ENCODE data around the gene RPP25L. TPM values are rescaled to one million over a fixed set of nuclear protein-coding genes. Genes with fewer than 3 reads are reported as not detected.
A peak's percentile ranks its signal among the peaks of the same experiment; 100 is the strongest.

The RPP25L gene
- total RNA-seq, 1 experiment from 2014 or later, result 17.2 TPM

DNA sequence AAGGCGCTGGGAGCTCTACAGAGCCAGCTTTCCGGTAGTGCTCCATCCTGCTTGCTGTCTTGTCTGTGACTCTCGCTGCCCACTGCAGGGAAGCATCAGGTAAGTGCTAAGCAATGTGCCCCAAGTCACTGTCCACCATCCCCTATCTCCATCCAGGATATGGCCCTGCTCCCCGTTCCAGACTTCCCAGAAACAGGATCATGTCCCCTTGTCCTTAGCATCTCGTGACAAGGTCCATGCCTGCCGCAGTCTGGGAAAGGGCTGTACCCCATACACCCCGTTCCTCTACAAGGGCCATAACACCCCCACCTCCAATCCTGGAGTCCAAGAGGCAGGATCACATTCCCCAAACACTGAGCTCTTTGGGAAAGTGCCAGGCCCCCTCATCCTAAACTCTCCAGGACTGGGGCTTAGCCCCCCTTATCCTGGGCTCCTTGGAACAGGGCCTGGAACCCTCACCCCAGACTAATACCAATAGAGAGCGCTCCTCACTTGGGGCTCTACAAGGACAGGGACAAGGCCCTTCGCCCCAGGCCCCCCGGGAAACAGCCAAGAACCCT, 566 bp downstream of the RPP25L start:
- Histone ChIP-seq H4K20me1 (ENCODE audit: control insufficient read depth, insufficient read depth, insufficient read length) (no peaks in the 10 kb centered on the region), H4K91ac (ENCODE audit: insufficient read length, low read depth, low read length) (no peak overlapping the region), H2BK5ac (ENCODE audit: insufficient read length, low read length) (no peak overlapping the region), H3K79me1 (ENCODE audit: insufficient read depth, low read depth, low read length, poor library complexity, severe bottlenecking) (no peaks in the 10 kb centered on the region), H2AK5ac (ENCODE audit: insufficient read length, low read length) (no peak overlapping the region), H3K23me2 (ENCODE audit: insufficient read length, low read depth, low read length, poor library complexity, severe bottlenecking) (peaks cover 14% of the 10 kb centered on the region), H3K79me2 (ENCODE audit: insufficient read depth, low read length) (no peaks in the 10 kb centered on the region), H2BK12ac (ENCODE audit: insufficient read length, low read depth, low read length) (no peak overlapping the region), H2BK120ac (ENCODE audit: low read depth, low read length, poor library complexity, severe bottlenecking) (no peak overlapping the region), H3K4me2 (ENCODE audit: insufficient read depth, insufficient read length, low read length) (peak overlapping the region; percentile 86), H2AFZ (ENCODE audit: low read length) (no peak overlapping the region), H4K5ac (ENCODE audit: insufficient read length, low read depth, low read length) (no peak overlapping the region), H3K27me3 (ENCODE audit: insufficient read depth, low read length) (no peaks in the 10 kb centered on the region), H3K23ac (ENCODE audit: insufficient read length, low read depth, low read length) (no peak overlapping the region), H3K9me3 (ENCODE audit: control insufficient read depth, low read depth, low read length) (no peaks in the 10 kb centered on the region), H3K4me1 (ENCODE audit: insufficient read depth, low read length) (no peaks in the 10 kb centered on the region; the same call in 1 of the 2 replicates), H2BK15ac (ENCODE audit: low read depth, low read length) (no peak overlapping the region), H3K18ac (ENCODE audit: insufficient read length, low read depth, low read length) (peak overlapping the region; percentile 61), H3K4ac (ENCODE audit: low read depth, low read length) (no peak overlapping the region), H4K8ac (replicated peaks; ENCODE audit: insufficient read length, low read depth, low read length) (no peak overlapping the region), H2BK20ac (ENCODE audit: low read depth, low read length, poor library complexity, severe bottlenecking) (no peak overlapping the region), H3K9ac (ENCODE audit: extremely low read depth, insufficient read length, low read length) (peak overlapping the region; percentile 61), H3K56ac (ENCODE audit: insufficient read length, low read depth, low read length) (no peak overlapping the region), H3K14ac (ENCODE audit: insufficient read depth, low read length) (peak overlapping the region; percentile 92; the same call in 1 of the 2 replicates), H3K27ac (ENCODE audit: insufficient read length, low read depth, low read length) (no peak overlapping the region), H3T11ph (ENCODE audit: low read length) (no peak overlapping the region)
- Mint-ChIP-seq H3K36me3 (ENCODE audit: insufficient read depth in 1 of 3, low read depth in 3 of 3) (0 out of 7 replicates have a peak, but pooled peaks cover 0 to 1% (median 0%) of the 10 kb centered on the region in 3 experiments), H3K4me1 (peaks cover 7 to 20% of the 10 kb centered on the region in 2 experiments), H3K27ac (peak overlapping the region in 2 of 3 experiments; percentile 92 to 96; a peak in 4 of 7 replicates), H3K9me3 (no peaks in the 10 kb centered on the region), H3K4me3 (peak overlapping the region; percentile 88 to 95), H3K27me3 (ENCODE audit: low read depth) (peaks cover 2% of the 10 kb centered on the region; the same call in 1 of the 2 replicates)
- DNase-seq, result peak; percentile 30
- TF ChIP-seq, protein P1, sequence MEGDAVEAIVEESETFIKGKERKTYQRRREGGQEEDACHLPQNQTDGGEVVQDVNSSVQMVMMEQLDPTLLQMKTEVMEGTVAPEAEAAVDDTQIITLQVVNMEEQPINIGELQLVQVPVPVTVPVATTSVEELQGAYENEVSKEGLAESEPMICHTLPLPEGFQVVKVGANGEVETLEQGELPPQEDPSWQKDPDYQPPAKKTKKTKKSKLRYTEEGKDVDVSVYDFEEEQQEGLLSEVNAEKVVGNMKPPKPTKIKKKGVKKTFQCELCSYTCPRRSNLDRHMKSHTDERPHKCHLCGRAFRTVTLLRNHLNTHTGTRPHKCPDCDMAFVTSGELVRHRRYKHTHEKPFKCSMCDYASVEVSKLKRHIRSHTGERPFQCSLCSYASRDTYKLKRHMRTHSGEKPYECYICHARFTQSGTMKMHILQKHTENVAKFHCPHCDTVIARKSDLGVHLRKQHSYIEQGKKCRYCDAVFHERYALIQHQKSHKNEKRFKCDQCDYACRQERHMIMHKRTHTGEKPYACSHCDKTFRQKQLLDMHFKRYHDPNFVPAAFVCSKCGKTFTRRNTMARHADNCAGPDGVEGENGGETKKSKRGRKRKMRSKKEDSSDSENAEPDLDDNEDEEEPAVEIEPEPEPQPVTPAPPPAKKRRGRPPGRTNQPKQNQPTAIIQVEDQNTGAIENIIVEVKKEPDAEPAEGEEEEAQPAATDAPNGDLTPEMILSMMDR (conservative IDR thresholded peaks at IDR 0.05), result no peak
- no CpG with 5 or more reads among the region's 10 CpGs for WGBS (ENCODE audit: extremely low coverage, insufficient read length, low lambda C conversion rate)
